Stimulated activated CD4-positive, alpha-beta T cell treated with anti-CD3 and anti-CD28 coated beads, Interleukin-2, amount 100 ng/mL, for 48 hours (primary cell): ENCODE data around the gene SCARB1.

ENCODE experiments used
- DNase-seq, 2 donors: peaks; one replicate each; pipeline ENCODE4 v3.0.0-alpha.2; 2020

SCARB1 gene

GRCh38 chr12:124771462-124772288 lies 92.0 kb downstream of the SCARB1 start:
- peak; percentile 87 to 90 for DNase-seq

GRCh38 chr12:124770728-124771127 lies 92.9 kb downstream of the SCARB1 start:
- DNase-seq, result no peak

DNA sequence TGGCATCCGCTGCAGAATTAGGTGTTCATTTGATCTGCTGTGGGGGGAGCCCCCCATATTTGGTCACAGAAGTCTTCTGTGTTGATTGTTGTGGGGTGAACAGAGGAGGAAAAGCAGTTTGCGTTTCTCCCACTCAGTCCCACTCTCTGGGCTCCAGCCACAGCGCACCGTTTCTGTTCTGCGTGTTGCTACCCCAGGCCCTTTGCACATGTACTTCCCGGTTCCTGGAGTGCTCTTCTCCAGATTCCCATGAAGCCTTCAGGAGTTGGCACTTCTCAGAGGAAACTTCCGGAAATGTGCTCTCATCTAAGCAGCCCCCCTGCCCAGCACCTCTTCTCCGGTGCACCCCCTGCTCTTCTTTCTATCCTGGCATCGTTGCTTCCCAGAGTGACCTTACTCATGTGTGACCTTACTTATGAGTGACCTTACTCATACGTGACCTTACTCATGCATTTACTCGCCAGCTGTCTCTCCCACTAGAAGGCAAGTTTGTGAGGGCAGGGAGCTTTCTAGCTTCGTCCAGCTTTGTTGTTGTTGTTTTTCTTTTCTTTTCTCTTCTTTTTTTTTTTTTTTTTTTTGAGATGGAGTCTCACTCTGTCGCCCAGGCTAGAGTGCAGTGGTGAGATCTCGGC lies 93.7 kb downstream of the SCARB1 start:
- DNase-seq, result no peak

DNA sequence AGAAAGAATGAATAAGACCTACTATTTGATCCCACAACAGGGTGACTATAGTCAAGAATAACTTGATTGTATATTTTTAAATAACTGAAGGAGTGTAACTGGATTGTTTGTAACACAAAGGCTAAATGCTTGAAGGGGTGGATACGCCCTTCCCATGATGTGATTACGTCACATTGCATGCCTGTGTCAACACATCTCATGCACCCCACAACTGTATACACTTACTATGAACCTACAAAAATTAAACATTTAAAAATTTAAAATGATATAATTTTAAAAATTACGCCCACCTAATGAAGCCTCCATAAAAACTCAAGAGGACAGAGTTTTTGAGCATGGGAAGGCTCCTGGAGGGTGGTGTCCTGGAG lies 94.5 kb downstream of the SCARB1 start:
- DNase-seq, result no peak

DNA sequence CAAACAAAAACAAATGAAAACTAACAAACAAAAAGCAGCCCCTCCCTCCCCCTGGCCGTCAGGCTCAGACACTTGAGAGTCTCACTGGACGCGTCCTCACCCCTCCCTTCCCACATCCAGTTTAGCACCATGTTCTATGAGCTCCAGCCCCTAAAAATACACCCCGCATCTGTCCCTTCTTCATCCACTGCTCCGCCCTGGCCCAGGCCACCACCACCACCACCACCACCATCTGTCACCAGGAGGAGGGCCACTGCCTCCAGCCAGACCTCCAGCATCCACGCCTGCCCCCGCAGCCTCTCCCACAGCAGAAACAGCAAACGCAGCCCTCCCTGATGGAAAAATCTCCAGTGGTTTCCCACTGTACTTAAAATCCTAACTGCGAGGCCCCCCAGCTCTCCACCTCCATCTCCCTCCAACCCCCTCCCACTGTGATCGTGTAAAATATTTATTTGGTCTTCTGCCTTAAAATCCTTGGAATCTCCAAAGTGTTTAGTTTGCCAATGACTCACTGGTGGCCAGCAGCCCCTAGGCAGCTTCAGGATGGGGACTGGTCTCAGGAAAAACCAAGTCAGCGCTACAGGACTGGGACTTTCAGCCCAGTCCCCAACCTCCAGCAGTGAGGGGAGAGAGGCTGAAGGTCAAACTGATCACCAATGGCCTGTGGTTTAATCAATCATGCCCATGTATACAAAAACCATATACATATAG lies 95.1 kb downstream of the SCARB1 start:
- DNase-seq, result no peak

DNA sequence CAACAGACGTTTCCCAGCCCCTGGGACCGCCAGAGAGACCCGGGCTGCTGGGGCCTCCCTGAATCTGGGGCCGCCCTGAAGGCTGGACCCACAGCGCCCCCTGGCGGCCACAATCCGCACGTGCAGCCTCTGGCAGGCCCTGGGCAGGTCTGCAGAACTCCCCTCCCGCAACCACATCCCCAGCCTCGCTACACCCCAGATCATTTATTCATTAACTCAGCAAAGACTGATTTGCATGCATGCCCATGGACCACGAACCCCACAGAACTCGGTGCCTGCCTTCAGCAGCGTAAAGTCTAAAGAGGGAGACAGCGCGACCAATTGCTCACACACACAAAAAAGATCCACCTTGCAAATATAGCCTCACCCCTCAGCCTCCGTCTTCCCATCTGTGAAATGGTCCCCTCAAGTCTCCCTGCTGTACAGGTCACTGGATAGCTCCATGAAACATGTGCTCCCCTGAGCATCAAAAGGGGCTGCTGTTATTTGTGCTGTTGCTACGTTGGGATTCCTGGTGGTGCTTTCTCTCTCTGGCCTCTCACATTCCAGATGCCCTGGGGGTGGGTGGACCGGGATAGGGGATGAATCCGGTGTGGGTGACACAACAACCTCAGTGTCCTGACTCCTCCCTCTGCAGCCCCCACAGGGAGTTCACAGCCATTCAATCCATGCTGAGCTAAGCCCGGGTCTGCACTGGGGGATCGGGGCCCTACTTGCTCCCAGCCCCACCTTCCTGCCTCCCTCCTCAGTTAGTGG lies 96.4 kb downstream of the SCARB1 start:
- DNase-seq, result peak; percentile 86 to 93

DNA sequence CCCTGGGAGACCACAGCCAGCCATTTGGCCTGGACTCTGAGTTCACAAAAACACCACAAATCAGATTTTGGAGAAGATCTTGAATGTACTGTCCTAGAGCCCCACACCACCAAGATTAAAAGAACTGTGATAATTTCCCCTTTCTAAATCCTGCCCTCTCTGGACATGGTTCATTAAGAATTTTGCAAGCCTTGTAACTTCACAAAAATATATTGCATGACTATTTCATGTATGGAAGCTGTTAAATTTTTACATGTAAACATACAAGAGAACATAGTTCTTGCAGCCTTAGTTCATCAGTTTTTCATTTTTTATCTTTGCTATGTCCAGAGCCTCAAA lies 97.0 kb downstream of the SCARB1 start:
- no peak for DNase-seq

- DNase-seq, result no peak
Observed at GRCh38 chr12:124765581-124766489, 97.8 kb downstream of the SCARB1 start.

DNA sequence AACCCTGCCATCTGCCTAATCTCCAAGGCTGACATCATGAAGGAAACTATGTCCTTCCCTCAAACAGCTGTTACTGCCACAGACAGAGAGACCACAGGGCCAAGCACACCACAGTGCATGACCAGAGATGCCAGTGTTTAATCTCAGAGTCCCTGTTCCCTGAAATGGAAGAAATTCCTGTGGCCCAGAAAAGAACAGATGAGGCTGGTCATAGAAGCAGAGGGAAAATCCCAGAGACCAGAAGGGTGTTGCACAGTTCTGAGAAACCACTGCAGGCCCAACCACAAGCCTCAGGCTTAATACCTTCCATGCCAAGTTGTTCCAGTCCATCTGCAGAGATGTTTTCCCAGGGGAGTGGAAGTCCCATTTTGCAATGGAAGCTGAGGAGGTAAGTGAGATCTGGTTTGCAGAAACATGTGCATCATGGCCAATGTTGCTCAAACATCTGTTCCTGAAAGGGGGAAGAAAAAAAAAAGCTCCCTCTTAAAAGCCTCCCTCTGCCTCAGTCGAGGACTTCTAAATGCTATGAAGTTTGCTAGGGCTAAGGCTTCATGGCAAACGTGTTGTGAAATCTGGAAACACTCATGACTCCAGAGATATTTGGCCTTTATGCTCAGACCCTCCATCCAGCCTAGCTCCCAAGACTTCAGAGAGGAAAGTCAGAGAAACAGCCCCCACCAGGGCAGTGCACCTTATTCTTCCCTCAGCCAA lies 98.6 kb downstream of the SCARB1 start:
- DNase-seq, result no peak

DNA sequence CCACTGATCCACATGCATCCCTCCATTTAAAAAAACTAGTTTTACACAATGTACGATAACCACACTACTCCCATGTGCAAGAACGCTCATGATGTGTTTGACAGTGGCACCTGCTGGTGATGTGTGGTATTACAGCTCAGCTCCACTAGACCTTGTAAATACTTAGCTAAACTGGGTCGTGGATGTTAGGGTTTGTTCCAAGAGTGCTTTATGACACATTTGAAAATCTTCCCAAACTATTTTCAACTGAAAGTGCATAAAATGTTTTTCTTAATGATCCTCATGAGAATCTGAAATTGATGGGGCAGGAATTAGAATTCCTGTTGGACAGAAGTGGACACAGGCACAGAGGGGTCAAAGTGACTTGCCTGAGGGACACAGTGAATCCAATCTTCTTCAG lies 99.2 kb downstream of the SCARB1 start:
- peak; percentile 33 to 48 for DNase-seq

DNA sequence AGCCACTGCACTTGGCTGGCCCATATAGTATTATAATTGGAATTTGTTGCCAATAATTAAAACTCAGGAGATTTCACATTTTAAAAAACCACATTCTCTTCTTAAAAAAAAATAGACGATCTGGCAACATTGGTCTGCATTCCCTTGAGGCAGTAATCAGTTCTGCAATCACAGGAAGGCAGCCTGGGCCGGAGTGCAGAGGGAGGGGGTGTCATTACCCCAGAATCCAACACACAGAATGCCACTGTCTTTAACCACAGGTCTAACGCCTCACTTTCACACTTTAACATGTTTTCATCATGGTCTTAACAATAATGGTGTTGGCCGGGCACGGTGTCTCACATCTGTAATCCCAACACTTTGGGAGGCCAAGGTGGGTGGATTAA lies 100.1 kb downstream of the SCARB1 start:
- DNase-seq, result no peak

- DNase-seq, result peak in 1 of 2 donors; percentile 29
Observed at GRCh38 chr12:124762791-124763593, 100.7 kb downstream of the SCARB1 start.

DNA sequence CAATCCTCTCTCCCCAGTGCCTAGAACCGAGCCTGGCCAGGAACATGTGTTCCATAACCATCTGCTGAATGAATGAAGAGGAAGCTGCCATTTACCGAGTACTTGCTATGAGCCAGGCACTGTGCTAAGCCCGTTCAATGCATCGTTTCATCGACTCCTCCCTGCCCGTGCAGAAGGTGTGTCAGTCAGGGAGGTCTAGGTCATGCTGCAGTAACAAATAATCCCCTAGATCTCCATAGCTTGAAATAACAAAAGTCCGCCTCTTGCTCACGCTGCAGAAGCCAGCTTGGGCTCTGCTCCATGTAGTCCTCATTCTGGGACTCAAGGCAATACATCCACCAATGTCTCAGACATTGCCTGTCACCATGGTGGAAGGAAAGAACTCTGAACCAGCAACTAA lies 101.3 kb downstream of the SCARB1 start:
- DNase-seq, result no peak

DNA sequence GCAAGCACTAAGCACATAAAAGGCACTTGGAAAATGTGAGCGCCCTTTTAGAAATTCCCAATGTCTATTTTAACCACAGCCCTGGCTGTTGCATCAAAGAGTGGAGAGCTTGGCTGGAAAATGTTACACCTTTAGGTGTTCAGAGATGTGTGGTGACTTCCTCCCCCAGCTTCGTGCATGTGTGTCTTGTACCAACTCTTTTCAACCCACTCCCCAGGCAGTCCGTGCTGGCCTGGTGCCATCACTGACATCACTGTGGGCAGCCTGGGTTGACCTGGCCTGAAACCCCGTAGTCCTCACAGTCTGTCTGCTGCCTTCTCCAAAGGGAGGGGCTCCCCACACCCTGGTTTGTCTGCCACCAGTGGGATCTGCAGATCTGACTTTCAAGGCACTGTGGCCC lies 101.8 kb downstream of the SCARB1 start:
- DNase-seq, result peak; percentile 33 to 36

- no peak for DNase-seq
Observed at GRCh38 chr12:124761056-124761455, 102.6 kb downstream of the SCARB1 start.

DNA sequence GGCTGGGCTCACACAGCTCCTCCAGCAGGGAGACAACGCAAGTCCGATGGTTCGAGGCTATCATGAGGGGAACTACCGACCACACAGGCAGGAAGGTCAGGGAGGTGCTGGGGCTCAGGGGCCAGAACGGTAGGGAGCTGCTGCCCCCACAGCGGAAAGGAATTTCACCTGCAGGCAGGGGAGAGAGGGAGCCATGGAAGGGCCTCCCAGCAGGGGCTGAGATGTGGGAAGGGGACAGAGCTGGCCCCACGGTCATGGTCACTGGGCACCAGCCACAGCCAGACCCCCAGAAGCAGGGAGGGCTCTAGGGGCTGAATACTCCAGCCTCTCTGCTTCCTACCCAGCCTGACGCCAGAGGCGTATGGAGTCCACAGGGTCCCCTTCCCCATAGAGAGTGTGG lies 103.1 kb downstream of the SCARB1 start:
- no peak for DNase-seq

- DNase-seq, result no peak
Observed at GRCh38 chr12:124759841-124760503, 103.7 kb downstream of the SCARB1 start.

DNA sequence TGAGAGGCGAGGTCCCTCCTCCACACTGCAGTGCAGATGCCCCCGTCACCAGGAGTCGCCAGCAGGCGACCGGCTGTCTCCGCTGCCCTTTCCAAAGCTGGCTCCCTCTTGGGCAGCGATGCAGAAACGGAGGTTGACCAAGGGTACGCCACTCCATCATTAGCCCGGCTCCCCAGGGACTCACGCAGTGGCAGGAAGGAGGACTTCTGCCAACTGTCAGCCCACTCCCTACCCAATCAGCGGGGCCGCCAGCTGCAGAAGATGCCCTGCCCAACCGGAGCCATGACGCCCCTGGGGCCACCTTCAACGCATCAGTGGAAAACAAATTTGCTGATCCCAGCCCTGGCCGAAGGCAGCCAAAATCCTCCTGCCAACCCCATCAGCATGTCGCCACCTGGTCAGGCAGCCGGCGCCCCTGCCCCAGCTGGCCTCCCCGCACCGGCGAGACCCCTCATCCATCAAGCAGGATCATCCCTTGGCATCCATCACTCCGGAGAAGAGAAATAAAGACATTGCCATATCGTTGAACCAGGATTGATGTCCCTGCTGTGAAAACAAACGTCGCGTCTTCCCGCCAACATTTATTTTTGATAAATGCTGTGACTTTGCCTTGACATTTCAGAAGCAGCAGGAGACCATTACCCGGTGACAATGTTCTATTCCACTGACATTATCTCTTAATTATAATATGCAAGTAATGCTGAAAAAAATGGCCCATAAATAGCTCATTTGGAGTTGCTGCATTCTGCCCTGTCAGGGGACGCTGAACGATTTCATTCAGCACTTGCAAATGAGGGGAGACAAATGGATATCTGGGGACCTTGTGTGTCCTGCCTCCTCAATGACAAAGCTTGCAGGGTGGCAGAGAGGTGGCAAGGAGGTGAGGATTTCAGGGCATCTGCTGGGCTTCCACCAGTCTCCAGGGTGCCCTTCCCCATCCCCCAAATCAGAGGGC lies 105.1 kb downstream of the SCARB1 start:
- DNase-seq, result no peak

- DNase-seq, result no peak
Observed at GRCh38 chr12:124757329-124757728, 106.3 kb downstream of the SCARB1 start.
